ENCODE measurements around the gene GLB1L3.

GRCh38 chr11:134236834-134237556 is 39.2 kb upstream of the GLB1L3 start:
- no peak for TF ChIP-seq POLR2A (IDR thresholded peaks at IDR 0.05)
- TF ChIP-seq, protein P1, sequence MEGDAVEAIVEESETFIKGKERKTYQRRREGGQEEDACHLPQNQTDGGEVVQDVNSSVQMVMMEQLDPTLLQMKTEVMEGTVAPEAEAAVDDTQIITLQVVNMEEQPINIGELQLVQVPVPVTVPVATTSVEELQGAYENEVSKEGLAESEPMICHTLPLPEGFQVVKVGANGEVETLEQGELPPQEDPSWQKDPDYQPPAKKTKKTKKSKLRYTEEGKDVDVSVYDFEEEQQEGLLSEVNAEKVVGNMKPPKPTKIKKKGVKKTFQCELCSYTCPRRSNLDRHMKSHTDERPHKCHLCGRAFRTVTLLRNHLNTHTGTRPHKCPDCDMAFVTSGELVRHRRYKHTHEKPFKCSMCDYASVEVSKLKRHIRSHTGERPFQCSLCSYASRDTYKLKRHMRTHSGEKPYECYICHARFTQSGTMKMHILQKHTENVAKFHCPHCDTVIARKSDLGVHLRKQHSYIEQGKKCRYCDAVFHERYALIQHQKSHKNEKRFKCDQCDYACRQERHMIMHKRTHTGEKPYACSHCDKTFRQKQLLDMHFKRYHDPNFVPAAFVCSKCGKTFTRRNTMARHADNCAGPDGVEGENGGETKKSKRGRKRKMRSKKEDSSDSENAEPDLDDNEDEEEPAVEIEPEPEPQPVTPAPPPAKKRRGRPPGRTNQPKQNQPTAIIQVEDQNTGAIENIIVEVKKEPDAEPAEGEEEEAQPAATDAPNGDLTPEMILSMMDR (IDR thresholded peaks at IDR 0.05 in 4 of 5, conservative IDR thresholded peaks at IDR 0.05 in 1 of 5) = no peak

All from gastrocnemius medialis (tissue), 4 donors.